ENCODE data around the gene PYCARD.
"Not testable (repeated sequence)": the region's sequence is repeated elsewhere in the genome, so short reads cannot be mapped to it uniquely, and the experiment has no call there.

Gene PYCARD

DNA sequence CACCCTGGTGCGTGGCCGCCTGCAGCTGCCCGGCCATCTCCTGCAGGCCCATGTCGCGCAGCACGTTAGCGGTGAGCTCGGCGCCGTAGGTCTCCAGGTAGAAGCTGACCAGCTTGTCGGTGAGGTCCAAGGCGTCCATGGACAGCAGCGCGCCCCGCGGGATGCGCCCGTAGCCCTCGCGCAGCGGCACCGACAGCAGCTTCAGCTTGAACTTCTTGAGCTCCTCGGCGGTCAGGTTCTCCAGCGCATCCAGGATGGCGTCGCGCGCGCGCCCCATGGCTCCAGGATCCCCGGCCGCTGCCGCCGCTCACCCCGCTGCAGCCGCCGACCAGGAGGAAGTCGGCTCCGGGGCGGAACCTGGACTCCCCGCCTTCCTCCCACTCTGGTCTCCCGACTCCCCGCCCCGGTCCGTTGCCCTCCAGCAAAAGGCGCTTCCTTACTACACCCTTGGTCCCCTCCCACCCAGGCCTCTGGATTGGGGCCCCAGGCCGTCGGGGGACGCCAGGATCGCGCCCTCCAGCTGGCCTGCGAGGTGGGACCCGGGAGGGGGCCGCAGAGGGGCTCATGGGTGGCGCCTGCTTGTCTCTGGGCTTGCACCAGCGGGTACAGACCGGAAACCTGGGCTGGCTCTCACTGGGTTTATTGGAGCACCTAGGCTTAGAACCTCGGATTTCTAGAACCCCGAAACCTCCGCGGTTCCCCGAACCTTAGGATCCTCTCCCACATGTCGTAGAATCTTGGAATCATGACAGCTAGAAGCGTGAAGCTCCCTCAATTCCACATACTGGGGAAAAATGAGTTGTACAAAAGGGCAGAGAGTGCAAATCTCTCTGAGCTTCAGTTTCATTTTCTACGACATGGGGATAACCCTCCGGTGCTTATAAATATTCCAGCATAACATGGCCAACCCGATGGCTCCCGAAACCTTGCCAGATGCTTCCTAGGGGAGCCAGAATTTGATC is at the start of gene PYCARD:
TSS of gene PYCARD (minus strand) at position 347 of the 962 bp plus-strand sequence. CDS start at position 277, 70 bp downstream.
- peak; percentile 18 for DNase-seq

DNA sequence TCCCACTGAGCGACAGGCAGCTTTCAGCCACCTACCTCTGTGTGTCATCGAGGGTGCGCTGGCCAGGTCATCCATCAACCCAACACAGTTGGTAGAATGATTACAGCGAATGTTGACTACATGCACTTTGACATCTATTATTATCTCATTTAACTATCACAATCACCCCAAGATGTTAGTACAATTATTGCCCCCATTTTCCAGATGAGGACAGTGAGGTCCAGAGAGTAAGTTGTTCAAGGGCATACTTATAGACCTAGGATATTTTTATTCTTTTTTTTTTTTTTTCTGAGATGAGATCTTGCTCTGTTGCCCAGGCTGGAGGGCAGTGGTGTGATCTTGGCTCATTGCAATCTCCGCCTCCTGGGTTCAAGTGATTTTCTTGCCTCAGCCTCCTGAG is 48.9 kb upstream of the PYCARD start:
- no peak for DNase-seq

DNA sequence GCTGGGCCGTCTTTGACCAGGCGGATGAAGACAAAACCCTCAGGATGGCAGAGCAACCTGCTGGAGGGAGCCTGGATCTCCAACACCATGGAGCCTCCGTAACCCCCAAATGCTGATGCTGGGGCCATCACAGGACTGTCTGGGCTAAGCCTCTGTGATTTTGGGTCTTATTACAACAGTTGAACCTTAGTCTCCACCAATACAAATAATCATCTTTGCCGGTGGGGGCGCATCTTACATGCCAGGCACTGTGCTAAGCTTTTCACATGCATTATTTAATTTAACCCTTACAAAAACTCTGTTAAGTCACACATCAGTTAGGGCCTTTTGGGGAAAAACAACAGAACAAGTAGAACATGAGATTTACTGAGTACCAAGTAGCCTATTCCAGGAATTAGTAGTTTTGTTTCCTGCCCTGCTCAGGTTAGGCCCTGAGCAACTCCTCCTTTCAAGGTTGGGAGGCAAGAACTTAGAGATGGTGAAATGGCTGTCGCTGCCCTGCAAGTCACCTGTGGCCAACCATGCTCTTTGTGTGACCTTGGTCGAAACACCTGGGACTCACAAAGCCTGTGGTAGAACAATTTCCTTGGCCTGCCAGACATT is 48.3 kb upstream of the PYCARD start:
- no peak for DNase-seq

DNA sequence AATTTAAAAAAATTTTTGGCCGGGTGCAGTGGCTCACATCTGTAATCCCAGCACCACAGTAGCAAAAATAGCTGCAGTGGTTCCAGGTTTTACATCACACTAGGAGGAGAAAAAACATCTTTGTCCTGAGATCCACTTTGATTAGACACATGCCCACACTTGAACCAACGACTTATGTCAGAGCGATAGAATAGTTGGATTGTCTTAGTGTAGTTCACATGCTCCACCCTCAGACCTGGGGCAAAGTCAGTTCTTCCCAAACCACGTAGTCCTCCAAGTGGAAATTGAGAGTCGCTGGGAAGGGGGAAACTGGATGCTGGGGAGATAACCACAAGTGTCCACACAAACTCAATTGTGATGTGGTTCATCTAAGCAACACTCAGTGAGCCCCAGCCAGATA is 45.8 kb upstream of the PYCARD start:
- DNase-seq, result no peak

DNA sequence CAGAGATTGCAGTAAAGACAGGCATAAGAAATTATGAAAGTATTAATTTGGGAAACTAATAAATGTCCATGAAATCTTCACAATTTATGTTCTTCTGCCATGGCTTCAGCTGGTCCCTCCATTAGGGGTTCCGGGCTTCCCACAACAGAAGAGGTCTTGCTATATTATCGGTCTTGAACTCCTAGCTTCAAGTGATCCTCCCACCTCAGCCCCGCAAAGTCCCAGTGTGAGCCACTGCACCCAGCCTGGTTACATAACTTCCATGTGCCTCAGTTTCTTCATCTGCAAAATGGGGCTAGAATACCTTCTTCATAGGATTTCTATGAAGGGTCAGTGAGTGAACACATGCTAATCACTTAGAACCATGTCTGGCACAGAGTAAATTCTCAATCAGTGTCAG is 43.7 kb upstream of the PYCARD start:
- no peak for DNase-seq

DNA sequence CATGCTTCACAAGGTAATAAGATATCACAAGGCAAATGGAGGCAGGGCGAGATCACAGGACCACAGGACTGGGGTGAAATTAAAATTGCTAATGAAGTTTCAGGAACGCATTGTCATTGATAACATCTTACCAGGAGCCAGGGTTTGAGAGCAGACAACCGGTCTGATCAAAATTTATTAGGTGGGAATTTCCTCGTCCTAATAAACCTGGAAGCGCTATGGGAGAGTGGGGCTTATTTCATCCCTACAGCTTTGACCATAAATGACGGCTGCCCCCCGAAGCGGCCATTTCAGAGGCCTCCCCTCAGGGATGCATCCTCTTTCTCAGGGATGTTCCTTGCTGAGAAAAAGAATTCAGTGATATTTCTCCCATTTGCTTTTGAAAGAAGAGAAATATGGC is 43.0 kb upstream of the PYCARD start:
- not testable (repeated sequence) for DNase-seq

DNA sequence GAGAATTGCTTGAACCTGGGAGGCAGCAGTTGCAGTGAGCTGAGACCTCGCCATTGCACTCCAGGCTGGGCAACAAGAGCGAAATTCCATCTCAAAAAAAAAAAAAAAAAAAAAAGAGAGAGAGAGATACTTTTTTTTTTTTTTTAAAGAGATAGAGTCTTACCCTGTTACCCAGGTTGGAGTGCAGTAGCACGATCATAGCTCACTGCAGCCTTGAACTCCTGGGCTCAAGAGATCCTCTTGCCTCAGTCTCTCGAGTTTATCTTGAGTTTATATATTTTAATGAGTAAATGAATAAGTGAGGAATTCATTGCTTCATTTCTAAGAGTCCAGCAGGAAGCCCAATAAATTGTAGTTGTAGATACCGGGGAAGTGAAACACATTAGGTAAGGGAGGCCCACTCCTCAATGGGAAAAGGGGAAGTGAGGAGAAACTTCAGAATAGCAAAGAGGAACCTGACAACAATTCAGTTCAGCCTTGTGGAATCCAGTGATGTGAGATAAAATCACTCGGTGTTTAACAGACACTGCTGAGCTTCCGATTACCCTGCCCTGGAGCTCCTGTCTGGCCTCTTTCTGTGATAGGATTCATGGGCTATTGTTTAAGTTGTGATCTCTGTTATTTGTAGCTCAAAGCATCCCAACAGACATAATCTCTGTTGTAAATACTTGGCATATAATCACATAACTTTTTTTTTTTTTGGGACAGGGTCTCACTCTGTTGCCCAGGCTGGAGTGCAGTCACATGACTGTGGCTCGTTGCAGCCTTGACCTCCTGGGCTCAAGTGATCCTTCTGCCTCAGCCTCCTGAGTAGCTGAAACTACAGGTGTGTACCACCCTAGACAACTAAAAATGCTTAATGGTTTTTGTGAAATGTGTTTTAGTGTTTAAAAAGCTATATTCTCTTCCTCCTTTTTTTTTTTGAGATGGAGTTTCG is 41.4 kb upstream of the PYCARD start:
- DNase-seq, result peak; percentile 7

DNA sequence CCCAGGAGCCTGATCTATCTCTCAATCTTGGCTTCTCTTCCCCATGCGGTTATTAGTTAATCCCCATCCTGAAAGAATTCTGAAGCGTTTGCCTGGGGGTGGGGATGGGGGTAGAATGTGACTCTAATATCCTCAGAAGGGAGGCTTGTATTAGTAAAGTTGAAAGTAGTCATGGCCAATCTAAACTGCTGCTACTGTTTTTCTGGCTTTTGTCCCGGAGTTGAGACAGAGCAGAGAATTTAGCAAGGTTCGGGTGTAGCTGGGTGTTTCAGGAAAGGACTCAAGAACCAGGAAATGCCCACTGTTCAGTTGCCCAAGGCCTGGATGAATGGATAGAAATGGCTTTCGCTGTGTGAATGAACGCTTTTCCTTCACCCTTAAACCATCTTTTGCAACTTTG is 39.6 kb upstream of the PYCARD start:
- no peak for DNase-seq

DNA sequence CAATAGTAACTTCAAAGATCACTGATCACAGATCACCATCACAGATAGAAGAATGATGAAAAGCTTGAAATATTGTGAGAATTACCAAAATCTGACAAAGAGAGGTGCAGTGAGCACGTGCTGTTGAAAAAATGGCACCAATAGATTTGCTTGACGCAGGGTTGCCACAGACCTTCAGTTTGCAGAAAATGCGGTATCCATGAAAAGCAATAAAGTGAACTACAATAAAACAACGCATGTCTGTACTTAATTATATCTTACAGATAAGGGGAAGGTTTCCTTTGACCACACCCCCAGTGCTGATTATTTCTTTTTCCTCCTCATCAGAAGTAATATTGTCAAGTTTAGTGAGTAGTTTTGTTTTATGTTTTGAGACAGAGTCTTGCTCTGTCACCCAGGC is 35.5 kb upstream of the PYCARD start:
- no peak for DNase-seq

DNA sequence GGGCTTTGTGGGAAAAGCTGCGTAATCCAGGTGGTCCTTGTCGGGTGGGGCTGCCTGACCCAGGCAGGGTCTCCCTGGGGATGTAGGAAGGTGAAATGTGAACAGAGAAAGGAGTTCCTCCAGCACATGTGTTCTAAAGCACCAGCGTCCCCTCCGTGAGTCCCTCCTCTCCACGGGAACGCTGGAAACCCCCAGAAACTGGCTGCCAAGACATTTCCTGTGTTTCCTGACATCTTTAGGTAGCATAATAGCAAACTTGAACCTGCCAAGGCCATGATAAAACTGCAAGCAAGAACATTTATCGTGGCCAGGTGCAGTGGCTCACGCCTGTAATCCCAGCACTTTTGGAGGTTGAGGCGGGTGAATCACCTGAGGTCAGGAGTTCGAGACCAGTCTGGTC is 26.9 kb upstream of the PYCARD start:
- no peak for DNase-seq

DNA sequence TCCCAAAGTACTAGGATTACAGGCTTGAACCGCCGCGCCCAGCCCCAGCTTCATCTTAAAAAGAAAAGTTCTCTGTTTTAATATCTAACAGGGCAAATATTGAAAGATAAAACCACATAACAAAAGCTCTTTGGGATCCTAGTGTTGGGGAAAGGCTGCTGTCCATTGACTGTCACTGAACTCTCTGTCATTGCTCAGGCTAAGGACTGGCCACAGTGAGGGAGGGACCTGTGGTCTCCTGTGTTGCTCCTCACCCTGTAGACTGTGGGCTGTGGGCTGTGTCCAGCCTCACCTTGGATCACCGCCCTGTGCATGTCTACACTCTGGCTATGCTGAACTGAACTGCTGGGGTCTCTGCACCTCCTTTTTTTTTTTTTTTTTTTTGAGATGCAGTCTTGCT is 25.6 kb upstream of the PYCARD start:
- no peak for DNase-seq

DNA sequence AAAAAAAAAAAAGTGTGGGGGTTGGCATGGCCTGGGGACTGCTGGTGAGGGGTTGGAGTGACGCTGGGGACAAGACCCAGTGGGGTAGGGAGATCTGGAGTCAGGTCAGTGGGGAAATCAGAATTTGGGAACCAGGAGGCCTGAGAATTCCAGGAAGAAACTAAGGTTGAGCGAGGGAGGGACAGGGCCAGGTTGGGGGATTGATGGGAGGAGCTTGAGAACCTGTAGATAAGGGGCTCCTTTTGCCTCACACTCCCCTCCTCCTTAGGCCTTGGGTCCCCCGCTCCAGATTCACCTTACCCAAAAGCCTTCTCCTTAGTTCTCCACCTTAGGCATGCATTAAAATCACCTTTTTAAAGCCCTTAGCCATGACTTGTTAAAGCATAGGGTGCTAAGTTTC is 22.6 kb upstream of the PYCARD start:
- no peak for DNase-seq

DNA sequence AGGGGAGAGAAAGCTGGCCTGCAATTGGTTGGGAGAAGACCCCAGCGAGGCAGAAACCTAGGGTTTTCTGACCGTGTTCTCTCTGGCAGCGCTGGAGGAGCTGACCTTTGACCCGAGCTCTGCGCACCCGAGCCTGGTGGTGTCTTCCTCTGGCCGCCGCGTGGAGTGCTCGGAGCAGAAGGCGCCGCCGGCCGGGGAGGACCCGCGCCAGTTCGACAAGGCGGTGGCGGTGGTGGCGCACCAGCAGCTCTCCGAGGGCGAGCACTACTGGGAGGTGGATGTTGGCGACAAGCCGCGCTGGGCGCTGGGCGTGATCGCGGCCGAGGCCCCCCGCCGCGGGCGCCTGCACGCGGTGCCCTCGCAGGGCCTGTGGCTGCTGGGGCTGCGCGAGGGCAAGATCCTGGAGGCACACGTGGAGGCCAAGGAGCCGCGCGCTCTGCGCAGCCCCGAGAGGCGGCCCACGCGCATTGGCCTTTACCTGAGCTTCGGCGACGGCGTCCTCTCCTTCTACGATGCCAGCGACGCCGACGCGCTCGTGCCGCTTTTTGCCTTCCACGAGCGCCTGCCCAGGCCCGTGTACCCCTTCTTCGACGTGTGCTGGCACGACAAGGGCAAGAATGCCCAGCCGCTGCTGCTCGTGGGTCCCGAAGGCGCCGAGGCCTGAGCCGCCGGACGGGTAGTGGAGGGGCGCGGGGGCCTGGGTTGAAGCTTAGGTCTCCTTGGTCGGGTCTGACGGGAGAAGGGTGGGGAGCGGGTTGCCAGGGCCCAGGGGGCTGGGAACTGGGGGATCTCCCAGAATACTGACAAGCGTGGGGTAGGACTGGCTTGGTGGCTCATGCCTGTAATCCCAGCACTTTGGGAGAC is 21.8 kb upstream of the PYCARD start:
- DNase-seq, result no peak

DNA sequence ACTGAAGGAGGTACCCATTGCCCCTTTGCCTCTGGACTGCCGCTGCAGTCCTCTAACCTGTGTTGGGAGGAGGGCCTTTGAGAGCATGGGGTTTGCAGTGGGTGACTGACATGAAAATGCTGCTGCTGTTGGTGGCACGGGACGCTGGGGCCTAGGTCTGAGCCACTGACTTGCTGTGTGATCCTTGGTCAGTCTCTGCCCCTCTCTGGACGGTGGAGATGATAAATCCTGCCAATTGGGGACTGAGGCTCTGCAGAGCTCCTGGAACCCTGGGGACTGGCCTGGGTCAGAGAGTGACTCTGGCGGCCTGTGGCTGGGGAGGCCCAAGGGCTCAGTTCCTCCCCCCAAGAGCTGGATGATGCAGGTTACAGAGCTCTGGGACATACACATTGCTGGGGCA is 20.5 kb upstream of the PYCARD start:
- no peak for DNase-seq

DNA sequence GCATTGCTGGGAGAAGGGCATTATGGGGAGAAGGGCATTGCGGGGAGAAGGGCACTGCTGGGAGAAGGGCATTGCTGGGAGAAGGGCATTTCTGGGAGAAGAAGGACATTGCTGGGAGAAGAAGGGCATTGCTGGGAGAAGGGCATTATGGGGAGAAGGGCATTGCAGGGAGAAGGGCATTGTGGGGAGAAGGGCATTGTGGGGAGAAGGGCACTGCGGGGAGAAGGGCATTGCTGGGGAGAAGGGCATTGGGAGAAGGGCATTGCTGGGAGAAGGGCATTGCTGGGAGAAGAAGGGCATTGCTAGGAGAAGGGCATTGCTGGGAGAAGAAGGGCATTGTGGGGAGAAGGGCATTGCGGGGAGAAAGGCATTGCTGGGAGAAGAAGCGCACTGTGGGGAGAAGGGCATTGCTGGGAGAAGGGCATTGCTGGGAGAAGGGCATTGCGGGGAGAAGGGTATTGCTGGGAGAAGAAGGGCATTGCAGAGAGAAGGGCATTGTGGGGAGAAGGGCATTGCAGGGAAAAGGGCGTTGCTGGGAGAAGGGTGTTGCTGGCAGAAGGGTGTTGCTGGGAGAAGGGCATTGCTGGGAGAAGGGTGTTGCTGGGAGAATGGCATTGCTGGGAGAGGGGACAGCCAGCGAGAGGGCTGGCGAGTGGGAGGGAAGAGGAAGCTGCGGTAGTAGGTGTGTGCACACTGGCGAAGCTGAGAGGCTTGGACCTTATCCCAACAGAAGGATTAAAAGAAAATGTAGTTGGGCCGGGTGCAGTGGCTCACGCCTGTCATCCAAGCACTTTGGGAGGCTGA is 19.0 kb upstream of the PYCARD start:
- DNase-seq, result no peak

DNA sequence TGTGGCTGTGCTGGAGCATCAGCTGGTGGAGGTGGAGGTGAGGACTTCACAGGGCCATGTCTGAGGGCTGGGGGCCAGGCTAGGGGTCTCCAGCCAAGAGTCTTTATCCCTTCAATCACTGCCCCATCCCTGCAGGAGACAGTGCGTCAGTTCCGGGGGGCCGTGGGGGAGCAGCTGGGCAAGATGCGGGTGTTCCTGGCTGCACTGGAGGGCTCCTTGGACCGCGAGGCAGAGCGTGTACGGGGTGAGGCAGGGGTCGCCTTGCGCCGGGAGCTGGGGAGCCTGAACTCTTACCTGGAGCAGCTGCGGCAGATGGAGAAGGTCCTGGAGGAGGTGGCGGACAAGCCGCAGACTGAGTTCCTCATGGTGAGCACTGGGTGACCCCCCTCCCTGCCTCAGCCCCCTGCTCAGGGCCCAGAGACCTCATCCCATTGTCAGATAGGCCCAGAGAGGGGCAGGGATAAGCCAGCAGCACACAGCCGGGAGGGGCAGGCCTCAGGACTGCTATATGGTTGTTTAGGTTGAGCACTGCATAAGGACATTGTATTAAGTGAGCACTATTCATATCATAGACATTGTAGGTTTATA is 16.7 kb upstream of the PYCARD start:
- DNase-seq, result no peak

DNA sequence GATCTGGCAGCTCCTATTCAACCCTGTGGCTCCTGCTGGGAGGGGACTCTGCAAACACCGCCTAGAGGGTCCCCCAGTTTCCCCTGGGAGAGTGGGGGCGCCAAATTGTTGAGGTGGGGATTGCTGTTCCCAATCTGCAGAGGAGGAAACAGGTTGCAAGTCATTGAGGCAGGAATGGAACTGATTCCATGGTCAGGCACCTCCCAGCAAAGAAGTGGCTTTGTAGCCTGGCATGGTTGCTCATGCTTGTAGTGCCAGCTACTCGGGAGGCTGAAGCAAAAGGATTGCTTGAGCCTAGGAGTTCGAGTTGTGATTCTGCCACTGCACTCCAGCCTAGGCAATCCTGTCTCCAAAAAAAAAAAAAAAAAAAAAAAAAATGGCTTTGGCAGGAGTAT is 14.6 kb upstream of the PYCARD start:
- DNase-seq, result no peak

DNA sequence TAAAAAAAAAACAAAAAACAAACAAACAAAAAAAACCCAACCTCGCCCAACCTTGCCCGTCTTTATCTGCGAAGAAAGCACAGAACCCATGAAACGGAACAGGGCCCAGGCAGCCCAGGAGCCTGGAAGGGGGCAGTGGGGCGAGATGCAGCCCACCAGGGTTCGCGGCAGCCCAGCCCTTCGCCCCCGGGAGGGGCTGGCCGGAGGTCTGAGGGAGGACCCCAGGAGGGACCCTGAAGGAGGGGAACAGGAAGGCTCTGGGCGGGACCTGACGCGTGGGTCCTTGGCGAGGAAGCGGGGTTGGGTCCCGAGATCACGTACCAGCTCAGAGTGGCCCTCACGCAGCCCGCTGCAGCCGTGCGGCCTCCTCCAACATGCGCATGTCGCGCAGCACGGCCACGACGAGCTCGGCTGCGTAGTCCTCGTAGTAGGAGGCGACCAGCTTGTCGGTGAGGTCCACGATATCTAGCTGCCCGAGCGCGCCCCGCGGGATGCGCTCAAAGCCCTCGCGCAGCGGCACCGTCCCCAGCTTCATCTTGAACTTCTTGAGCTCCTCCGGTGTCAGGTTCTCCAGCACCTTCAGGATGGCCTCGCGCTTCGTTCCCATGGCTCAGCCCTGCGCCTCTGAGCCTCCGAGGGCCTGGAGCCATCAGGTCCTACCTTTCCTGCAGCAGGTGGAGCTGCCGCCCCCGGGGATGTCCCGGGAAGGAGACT is 14.0 kb upstream of the PYCARD start, which contains the start of gene PYDC1:
TSS of gene PYDC1 (minus strand) at position 714 of the 714 bp plus-strand sequence. CDS start at position 607, 107 bp downstream.
- peak; percentile 6 for DNase-seq

DNA sequence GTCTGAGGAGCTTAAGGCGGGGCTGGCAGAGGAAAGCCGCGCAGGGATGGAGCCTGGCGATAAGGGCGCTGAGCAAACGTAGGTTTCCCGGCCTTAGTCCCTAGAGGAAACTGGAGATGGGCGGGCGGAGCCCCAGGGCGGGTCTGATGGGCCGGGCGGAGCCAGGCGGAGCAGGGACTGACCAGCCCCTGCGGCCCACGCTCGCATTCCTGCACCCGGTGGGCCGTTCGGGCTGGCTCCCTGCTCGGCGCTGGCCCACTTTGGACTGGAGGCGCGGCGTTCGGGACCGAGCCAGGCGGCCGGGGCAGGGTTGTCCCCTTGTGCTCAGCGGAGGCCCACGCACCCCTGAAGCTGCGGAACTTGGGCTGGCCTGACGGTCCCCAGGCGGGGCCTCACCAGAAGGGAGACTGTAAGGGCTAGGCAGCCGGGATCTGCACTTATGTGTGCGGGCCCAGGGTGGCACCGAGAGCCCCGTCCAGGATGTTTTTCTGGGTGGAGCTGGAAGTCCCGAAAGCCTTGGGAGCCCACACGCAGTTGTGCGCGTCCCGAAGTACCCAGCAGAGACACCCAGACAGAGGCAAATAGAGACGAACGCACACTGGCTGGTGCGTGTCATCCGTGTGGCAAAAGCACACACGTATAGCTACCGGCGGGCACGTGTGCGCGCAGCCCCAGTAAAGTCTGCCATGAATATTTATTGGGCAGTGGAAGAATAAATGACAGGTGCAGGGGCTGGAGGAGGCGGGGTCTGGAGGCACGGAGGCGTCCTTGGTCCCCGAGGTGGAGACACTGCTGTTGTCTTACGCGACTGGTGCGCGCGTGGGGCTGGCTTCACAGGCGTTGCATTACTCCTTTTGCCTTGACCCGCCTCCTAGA is 13.0 kb upstream of the PYCARD start:
- DNase-seq, result peak; percentile 19
